Muscle layer of duodenum (tissue), 2 donors: ENCODE results near the gene TMED9.
A peak's percentile ranks its signal among the peaks of the same experiment; 100 is the strongest.

Experiments used
- H3K27ac ChIP-seq: one replicate; pipeline ENCODE4 v1.7.0; 2013; ENCODE audit warnings: mild to moderate bottlenecking, low read length
- H3K27me3 ChIP-seq: one replicate; pipeline ENCODE4 v1.7.0; 2013; ENCODE audit warnings: low read depth, mild to moderate bottlenecking, control low read depth, low read length
- H3K36me3 ChIP-seq, 2 donors: one replicate each; pipeline ENCODE4 v1.7.0; 2013; ENCODE audit warnings: low read length in 2 of 2, control low read depth in 1 of 2, mild to moderate bottlenecking in 1 of 2; ENCODE audit not compliant: insufficient read depth in 2 of 2, control insufficient read depth in 1 of 2
- H3K4me1 ChIP-seq, 2 donors: one replicate each; pipeline ENCODE4 v1.7.0; 2013; ENCODE audit warnings: low read length in 2 of 2, mild to moderate bottlenecking in 2 of 2, control low read depth in 1 of 2, moderate library complexity in 1 of 2; ENCODE audit not compliant: insufficient read depth in 2 of 2, control insufficient read depth in 1 of 2
- H3K4me3 ChIP-seq, 2 donors: one replicate each; pipeline ENCODE4 v1.7.0; 2013; ENCODE audit warnings: low read length in 2 of 2, low read depth in 1 of 2, mild to moderate bottlenecking in 1 of 2
- H3K9me3 ChIP-seq, 2 donors: one replicate each; pipeline ENCODE4 v1.7.0; 2013; ENCODE audit warnings: low read length in 2 of 2, control low read depth in 1 of 2, mild to moderate bottlenecking in 1 of 2; ENCODE audit not compliant: control insufficient read depth in 1 of 2
- donor health status: healthy.

Gene TMED9

DNA sequence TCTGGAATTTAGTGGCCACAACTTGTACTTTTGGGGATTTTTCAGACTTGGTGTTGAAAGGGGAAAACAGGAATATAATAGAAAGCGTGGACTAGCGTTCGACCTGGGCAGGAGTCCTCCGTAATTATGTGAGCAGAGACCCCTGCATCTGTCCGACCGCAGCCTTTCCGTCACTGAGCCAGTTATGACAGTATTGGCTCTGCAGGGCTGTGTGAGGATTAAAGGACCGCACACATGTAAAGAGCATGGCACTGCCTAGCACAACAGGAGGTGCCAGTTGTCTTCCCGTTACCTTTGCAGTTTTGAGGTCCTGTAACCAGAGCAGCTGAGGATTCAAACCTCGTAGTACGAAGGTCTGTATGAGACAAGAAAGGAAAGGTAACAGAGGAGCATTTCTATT lies 9.1 kb downstream of the TMED9 start:
- no peaks in the 10 kb centered on the region for H3K9me3 ChIP-seq
- no peaks in the 10 kb centered on the region for H3K27me3 ChIP-seq
- H3K4me1 ChIP-seq, result peaks cover 9 to 10% of the 10 kb centered on the region in 2 donors
- H3K4me3 ChIP-seq, result peak overlapping the region; percentile 68 to 98
- H3K36me3 ChIP-seq, result peaks cover 4 to 8% of the 10 kb centered on the region in 2 donors
- H3K27ac ChIP-seq, result no peak overlapping the region

DNA sequence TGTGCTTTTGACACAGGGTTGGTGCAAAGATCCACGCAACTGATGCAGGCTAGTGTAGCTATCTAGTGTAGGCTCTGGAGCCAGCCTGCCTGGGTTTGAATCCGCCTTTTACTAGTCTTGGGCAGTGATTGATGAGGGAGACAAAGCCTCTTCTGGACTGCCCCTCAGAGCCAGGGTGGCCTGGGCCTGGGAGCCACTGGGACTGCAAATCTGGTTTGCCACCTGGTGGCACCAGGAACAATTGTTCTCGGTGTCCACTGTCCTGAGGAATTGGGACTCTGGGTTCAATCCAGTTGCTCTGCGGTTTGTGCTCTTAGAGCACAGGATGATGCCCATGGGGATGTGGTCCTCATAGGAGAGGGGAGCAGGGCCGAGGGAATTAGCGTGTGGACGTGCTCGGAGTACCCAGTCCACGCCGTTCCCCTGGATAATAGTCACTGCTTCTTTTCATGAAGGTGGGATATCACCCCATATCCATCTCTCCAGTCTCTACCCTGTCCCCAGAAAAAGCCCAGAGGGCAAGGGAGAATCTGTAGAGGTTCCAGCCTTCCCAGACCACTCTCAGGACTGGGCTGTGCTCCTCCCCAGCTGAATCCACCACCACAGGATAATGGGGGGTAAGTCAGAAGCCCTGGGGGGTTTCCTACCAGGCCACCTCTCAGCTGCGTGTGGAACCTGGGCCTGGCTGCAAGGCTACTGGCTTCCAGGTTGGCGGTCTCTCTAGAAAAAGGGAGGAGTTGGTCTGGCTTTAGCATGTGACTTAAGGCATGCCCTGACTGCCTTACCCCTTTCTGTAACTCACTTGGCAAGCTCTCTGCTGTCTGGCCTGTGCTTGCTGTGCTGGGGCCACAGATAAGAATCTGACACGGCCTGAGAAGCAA lies 9.8 kb downstream of the TMED9 start:
- Histone ChIP-seq H3K27ac (no peak overlapping the region), H3K4me3 (no peak overlapping the region), H3K4me1 (peaks cover 9 to 10% of the 10 kb centered on the region in 2 donors), H3K9me3 (no peaks in the 10 kb centered on the region), H3K27me3 (no peaks in the 10 kb centered on the region), H3K36me3 (peaks cover 0 to under 1% of the 10 kb centered on the region in 2 donors)

DNA sequence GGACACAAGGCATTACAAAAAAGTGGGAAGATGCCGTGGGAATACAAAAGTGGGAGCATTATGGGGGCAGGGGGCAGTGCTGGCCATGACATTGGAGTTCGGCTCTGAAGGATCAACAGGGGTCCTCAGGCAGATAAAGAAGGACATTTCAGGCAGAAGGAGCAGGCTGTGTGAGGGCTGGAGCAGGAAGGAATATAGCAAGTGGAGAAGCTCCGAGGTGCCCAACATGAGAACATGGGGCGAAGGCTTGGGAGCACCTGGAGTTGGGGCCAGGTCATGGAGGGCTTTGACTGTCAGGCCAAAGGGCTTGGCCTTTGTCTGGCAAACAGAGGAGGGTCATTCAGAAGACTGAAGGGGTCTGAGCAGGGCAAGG lies 10.4 kb downstream of the TMED9 start:
- Histone ChIP-seq H3K36me3 (no peaks in the 10 kb centered on the region), H3K27me3 (no peaks in the 10 kb centered on the region), H3K4me1 (peaks cover 9 to 16% of the 10 kb centered on the region in 2 donors), H3K4me3 (no peak overlapping the region), H3K9me3 (no peaks in the 10 kb centered on the region), H3K27ac (no peak overlapping the region)

DNA sequence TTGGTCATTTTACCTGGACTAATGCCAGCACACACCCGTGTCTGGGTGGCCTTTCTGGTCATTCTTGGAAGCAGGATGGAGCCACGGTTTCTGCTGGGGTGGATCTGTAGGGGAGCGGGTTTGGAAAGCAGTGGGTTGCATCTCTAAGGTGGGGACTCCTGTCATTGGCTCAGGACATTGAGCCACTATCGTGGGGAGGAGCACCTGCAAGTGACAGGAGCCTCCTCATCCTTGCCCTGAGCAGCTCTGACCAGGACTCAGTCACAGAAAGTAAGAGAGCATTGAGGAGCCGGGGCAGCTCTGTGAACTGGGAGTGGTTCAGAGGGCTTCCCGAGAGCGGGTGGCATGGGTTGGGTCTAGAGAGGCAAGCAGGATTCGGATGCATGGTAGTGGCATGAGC lies 11.6 kb downstream of the TMED9 start:
- no peaks in the 10 kb centered on the region for H3K36me3 ChIP-seq
- H3K4me3 ChIP-seq, result no peak overlapping the region
- H3K9me3 ChIP-seq, result no peaks in the 10 kb centered on the region
- peaks cover 9 to 22% of the 10 kb centered on the region in 2 donors for H3K4me1 ChIP-seq
- H3K27me3 ChIP-seq, result no peaks in the 10 kb centered on the region
- no peak overlapping the region for H3K27ac ChIP-seq

DNA sequence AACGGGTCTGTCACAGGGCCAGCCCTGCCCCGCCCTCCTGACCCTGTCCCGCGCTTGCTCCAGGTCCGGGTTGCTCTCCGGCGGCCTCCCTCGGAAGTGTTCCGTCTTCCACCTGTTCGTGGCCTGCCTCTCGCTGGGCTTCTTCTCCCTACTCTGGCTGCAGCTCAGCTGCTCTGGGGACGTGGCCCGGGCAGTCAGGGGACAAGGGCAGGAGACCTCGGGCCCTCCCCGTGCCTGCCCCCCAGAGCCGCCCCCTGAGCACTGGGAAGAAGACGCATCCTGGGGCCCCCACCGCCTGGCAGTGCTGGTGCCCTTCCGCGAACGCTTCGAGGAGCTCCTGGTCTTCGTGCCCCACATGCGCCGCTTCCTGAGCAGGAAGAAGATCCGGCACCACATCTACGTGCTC lies 12.1 kb downstream of the TMED9 start:
- no peaks in the 10 kb centered on the region for H3K9me3 ChIP-seq
- no peak overlapping the region for H3K4me3 ChIP-seq
- no peaks in the 10 kb centered on the region for H3K27me3 ChIP-seq
- no peaks in the 10 kb centered on the region for H3K36me3 ChIP-seq
- H3K4me1 ChIP-seq, result peaks cover 9 to 22% of the 10 kb centered on the region in 2 donors
- H3K27ac ChIP-seq, result no peak overlapping the region

DNA sequence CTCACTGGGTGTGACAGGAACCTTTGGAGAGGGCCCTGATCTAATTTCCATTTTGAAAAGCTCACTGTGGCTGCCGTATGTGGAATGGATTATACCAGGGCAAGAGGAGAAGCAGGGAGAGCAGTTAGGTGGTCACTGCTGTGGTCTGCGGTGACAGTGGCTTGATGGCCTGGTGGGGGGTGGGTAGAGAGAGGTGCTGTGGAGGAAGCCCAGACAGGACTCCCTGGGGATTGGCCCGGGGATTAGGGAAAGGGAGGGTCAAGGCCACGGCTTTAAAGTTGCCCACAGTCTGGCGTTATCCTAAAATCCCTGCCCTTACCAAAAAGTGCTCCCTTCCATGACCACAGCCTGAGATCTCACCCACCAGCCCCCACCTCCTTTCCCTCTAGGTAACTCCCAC lies 12.7 kb downstream of the TMED9 start:
- no peak overlapping the region for H3K27ac ChIP-seq
- no peaks in the 10 kb centered on the region for H3K36me3 ChIP-seq
- peaks cover 9 to 22% of the 10 kb centered on the region in 2 donors for H3K4me1 ChIP-seq
- H3K4me3 ChIP-seq, result peak overlapping the region in 1 of 2 donors; percentile 21
- no peaks in the 10 kb centered on the region for H3K27me3 ChIP-seq
- H3K9me3 ChIP-seq, result no peaks in the 10 kb centered on the region

DNA sequence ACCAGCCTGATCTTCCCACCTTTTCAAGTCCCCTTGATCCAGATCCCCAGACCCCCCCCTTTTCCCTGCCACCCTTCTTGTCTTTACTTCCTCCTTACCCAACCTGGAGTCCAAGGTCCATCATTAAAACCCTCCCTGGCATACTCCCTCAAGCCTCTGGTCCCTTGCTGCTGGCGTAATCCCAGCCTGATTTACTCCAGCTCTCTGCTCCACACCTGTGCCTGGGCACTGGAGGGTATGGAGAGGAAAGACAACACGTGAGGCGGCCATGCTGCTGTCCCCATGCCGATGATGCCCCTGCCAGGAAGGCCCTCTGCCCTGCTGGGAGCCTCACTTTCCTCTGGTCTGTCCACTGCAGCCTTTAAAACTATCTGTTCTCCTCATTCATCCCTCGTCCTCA lies 13.1 kb downstream of the TMED9 start:
- Histone ChIP-seq H3K4me3 (no peak overlapping the region), H3K36me3 (no peaks in the 10 kb centered on the region), H3K27ac (no peak overlapping the region), H3K9me3 (no peaks in the 10 kb centered on the region), H3K27me3 (no peaks in the 10 kb centered on the region), H3K4me1 (peaks cover 9 to 22% of the 10 kb centered on the region in 2 donors)

DNA sequence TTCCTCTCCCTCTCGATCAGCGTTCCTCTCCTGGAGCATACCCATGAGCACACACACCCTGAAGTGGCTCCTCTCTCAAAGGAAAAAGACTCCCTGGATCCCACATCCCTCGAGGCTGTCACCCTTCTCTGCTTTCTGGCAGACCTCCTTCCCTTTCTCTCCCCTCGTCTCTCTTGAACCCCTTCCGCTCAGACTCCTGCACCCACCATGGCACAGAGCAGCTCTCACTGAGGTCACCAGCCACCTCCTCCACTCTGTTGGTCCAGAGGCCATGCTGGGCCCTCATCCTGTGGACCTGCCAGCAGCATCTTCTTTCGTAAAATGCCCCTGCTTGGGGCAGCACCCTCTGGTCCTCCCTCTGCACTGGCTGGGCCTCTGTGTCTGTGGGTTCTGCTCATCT lies 13.7 kb downstream of the TMED9 start:
- H3K27ac ChIP-seq, result no peak overlapping the region
- H3K4me1 ChIP-seq, result peaks cover 7 to 20% of the 10 kb centered on the region in 2 donors
- no peaks in the 10 kb centered on the region for H3K9me3 ChIP-seq
- no peaks in the 10 kb centered on the region for H3K27me3 ChIP-seq
- H3K36me3 ChIP-seq, result no peaks in the 10 kb centered on the region
- no peak overlapping the region for H3K4me3 ChIP-seq

DNA sequence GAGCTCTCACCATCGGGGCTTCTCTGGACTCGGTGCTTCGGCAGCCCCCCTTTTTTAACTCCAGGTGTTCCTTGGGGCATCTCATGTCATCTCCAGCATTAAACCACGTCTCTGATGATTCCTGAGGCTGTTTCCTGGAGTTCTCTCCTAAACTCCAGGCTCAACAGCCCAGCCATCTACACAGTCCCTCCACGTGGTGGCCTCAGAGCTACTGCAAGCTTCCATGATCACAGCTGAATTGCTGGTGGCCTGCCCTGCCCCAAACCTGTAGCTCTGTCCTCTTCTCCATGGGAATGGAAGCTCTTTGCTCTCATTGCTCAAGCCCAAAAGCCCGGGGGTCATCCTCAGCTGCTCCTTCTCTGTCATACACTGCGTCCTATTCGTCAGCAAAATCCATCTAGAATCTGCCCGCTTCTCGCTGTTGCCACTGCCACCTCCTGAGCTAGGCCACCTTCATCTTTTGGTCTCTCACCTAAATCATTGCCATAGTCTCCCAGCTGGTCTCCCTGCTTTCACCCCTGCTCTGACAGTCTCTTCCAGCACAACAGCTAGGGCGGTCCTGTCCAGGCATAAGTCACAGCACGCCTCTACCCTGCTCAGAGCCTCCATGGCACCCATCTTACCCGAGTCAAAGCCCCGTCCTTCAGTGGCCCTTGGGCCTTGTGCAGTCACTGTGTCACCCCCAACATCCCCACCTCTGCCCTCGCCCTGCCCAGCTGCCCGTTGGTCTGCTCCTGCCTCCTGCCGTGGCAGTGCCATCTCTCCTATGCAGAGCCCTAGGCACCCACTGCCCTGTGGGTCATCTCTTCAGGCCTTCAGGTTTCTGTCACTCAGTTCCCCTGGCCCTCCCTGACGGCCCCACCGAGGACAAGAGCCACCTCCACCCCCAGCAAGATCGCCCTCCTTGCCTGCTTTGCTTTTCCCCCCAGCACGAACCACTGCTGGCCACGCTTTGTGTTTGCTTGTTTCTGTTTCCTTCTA lies 14.4 kb downstream of the TMED9 start:
- no peaks in the 10 kb centered on the region for H3K9me3 ChIP-seq
- no peaks in the 10 kb centered on the region for H3K36me3 ChIP-seq
- H3K4me3 ChIP-seq, result no peak overlapping the region
- no peaks in the 10 kb centered on the region for H3K27me3 ChIP-seq
- peaks cover under 1 to 13% of the 10 kb centered on the region in 2 donors for H3K4me1 ChIP-seq
- no peak overlapping the region for H3K27ac ChIP-seq

DNA sequence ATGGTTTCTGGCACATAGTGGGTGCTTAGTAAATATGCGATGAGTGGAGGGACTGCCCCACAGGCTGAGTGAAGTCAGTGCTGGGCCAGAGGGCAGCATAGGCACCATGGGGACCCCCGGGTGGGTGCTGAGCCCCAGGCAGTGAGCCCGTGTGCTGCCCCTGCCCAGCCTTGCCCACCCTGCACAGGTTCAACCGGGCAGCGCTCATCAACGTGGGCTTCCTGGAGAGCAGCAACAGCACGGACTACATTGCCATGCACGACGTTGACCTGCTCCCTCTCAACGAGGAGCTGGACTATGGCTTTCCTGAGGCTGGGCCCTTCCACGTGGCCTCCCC lies 15.1 kb downstream of the TMED9 start:
- H3K27me3 ChIP-seq, result no peaks in the 10 kb centered on the region
- peaks cover 0 to 12% of the 10 kb centered on the region in 2 donors for H3K4me1 ChIP-seq
- no peaks in the 10 kb centered on the region for H3K9me3 ChIP-seq
- no peaks in the 10 kb centered on the region for H3K36me3 ChIP-seq
- H3K4me3 ChIP-seq, result no peak overlapping the region
- H3K27ac ChIP-seq, result no peak overlapping the region

DNA sequence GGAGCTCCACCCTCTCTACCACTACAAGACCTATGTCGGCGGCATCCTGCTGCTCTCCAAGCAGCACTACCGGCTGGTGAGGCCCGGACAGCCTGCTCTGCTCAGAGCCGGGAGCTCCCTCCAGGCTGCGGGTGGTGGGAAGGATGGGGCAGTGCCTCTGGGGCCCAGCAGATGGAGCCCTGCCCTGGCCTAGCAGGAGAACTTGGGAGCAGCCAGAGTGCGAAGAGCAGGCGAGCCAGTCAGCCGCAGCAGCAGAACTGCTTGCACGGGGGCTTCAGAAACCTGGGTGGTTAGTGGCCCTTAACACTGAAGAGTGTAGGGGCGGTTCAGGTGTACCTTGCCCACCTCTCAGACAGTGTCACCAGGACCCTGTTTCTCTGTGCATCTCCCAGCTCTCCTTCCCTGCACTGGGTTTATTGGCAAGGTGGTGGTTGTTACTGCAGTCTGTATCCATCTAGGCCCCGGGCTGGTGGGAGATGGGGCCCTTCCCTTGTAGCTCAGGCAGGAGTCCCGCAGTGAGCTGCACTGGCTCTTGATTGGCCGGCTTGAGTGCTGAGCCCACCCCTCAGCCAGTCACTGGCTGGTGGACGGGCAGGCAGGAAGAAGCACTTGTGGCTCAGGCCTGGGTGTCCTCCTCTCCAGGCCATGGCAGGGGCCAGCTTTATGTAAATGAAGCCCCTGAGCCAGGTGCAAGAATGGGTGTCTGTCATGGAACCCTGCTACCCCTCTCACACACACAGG lies 15.6 kb downstream of the TMED9 start:
- Histone ChIP-seq H3K36me3 (no peaks in the 10 kb centered on the region), H3K4me3 (no peak overlapping the region), H3K9me3 (no peaks in the 10 kb centered on the region), H3K27me3 (no peaks in the 10 kb centered on the region), H3K27ac (no peak overlapping the region), H3K4me1 (peaks cover 0 to 12% of the 10 kb centered on the region in 2 donors)
